Islet of Langerhans (tissue), 1 donor: ENCODE measurements around the gene PDHA2.
"Not testable (repeated sequence)": the region's sequence is repeated elsewhere in the genome, so short reads cannot be mapped to it uniquely, and the experiment has no call there.

Source experiments
- FAIRE-seq: peaks from one replicate; lab custom pipeline; 2011; peaks lifted over from hg19 to GRCh38; lab: Jason Lieb, UNC

PDHA2 gene

GRCh38 chr4:95839891-95840290, at the start of gene PDHA2:
PDHA2 (plus strand) TSS chr4:95840093; CDS start chr4:95840151, 58 bp downstream.
- no peak for FAIRE-seq

- FAIRE-seq = no peak
Measured at GRCh38 chr4:95798003-95798402, 41.9 kb upstream of the PDHA2 start.

GRCh38 chr4:95798727-95799126, 41.2 kb upstream of the PDHA2 start:
- FAIRE-seq = no peak

- FAIRE-seq = no peak
Measured at GRCh38 chr4:95821867-95822266, 18.0 kb upstream of the PDHA2 start.

GRCh38 chr4:95825546-95825945, 14.3 kb upstream of the PDHA2 start:
- FAIRE-seq = no peak

DNA sequence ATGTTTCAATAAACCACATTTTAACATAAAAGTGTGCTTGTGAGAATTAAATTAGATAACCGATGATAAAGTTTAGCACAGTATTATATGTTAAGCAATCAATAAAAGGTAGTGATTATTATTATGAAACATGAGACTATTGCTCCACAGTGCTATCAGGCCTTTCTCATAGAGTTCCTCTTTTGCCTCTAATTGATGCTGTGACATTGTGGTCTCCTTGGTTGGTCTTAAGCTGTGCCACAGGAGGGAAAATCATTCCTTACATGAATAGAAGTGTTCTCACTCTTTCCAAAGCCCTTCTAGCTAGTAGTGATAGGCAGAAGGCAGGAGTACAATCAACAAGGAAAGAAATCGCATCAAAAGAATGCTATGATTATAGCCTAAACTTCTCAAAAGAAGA, 9.2 kb upstream of the PDHA2 start:
- no peak for FAIRE-seq

DNA sequence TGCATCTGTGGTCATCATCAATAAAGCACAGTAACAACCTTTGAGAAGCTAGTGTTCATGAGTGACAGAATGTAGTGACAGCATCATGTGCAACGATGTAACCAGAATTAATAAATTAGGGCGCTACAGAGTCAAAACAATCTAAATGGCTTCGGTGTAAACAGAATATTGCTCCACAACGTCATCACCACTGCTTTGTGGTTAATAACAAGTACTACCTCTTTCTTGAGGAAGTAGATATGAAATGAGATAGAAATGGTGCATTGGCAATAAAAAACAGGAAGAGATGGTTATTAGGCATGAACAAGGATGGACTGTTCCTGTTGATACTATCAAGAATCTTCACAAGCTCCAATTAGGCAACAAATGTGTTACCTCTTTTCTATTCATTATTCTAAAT, 8.7 kb upstream of the PDHA2 start:
- no peak for FAIRE-seq

GRCh38 chr4:95833711-95834194, 6.1 kb upstream of the PDHA2 start:
- FAIRE-seq = no peak

GRCh38 chr4:95835672-95836071, 4.2 kb upstream of the PDHA2 start:
- FAIRE-seq = no peak

- no peak for FAIRE-seq
Measured at GRCh38 chr4:95838192-95838591, 1.7 kb upstream of the PDHA2 start.

DNA sequence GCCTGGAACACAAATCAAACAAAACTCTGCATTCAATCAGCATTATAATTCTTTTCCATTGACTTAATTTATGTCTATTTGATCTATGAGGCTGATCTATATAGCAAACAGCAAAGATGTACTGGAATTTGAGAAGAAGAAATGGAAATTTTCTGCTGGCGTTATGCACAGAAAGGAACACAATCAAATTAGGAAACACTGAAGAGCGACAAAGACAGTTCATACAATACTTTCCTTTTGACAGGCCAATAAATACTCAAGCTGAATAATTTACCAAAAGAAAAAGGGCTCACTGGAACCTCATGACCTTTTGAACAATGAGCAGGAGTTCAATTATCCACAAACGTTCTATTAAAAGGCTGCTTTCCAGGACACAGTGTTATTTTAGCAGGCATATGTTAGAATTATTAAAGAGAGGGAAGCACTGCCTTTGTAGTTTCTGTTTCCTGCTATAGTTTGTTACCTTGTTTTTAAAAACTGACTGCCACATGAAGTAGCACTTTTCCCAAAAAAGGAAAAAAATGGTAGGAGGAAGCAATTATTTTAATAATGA, 8.1 kb downstream of the PDHA2 start:
- no peak for FAIRE-seq

DNA sequence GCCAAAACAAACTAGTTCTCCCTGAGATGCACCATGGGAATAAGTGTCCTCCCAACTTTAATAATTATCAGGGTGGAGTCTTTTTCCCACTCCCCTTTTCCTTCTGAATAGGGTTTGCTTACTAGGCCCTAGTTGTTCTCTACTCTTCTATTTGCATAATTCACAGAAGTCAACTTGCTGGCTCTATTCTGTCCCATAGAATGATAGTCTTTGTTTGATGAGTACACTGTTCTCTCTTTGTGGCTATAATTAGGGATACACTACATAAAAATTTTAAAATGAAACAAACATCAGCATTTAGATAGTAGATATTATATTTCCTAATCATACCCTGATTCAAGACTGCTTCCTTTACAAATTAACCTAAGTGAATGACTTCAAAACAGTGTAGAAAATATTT, 10.3 kb downstream of the PDHA2 start:
- no peak for FAIRE-seq

- no peak for FAIRE-seq
Measured at GRCh38 chr4:95857761-95858160, 17.9 kb downstream of the PDHA2 start.

- no peak for FAIRE-seq
Measured at GRCh38 chr4:95867919-95868318, 28.0 kb downstream of the PDHA2 start.

- not testable (repeated sequence) for FAIRE-seq
Measured at GRCh38 chr4:95869414-95869813, 29.5 kb downstream of the PDHA2 start.

GRCh38 chr4:95869961-95870500, 30.1 kb downstream of the PDHA2 start:
- no peak for FAIRE-seq

DNA sequence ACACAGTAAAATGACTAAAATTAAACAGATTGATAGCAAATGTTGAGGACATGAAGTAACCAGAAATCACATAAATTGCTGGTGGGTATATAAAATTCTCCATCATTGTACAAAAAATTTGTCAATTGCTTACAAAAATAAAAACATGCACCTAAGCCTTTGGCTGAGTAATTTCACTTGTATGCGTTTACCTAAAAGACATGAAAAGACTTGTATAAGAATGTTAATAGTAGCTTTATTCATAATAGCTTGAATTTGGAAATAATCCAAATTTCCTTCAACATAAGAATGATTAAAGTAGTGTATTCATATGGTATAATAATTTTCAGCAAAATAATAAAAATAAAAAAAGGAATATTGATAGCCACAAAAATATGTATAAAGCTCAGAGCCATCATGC, 37.7 kb downstream of the PDHA2 start:
- no peak for FAIRE-seq

DNA sequence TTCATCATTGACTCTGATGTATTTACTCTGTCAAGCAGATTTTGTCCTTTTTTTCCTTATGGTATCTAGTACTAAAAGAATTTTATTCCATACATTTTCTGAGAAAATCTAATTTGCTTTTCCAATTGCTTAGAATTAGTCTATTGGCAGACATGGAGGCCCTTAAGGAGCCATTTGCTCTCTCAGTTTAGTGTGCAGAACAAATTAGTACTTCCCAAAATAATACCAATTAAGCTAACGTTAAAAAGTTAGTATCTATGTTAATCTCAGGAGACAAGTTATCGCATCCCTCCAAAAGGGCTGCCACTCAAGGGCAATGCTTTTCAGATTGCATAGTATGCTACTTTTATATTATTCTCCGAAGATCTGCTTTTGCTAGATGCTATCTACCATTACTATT, 47.7 kb downstream of the PDHA2 start:
- no peak for FAIRE-seq

- FAIRE-seq = no peak
Measured at GRCh38 chr4:95889662-95890061, 49.8 kb downstream of the PDHA2 start.
